NCI-H2029 (cell line): Measurements from ENCODE around the gene ARHGAP4.

Experiments used
- DNase-seq: peaks from one replicate; lab custom pipeline; 2025; lab: John Stamatoyannopoulos, UW

Gene ARHGAP4

GRCh38 chrX:153927672-153927921 is 1.5 kb upstream of the ARHGAP4 start:
- DNase-seq, result no peak

GRCh38 chrX:153926858-153927671 is 1.0 kb upstream of the ARHGAP4 start:
- peak; percentile 55 for DNase-seq

GRCh38 chrX:153926552-153926857 is 441 bp upstream of the ARHGAP4 start:
- no peak for DNase-seq

- no peak for DNase-seq
These were observed 701 bp downstream of the ARHGAP4 start for GRCh38 chrX:153925387-153925738.

- DNase-seq, result no peak
These were observed 1.8 kb downstream of the ARHGAP4 start for GRCh38 chrX:153924149-153924861.

GRCh38 chrX:153922932-153923857 is 2.9 kb downstream of the ARHGAP4 start:
- DNase-seq, result peak; percentile 35

GRCh38 chrX:153921511-153922446 is 4.3 kb downstream of the ARHGAP4 start:
- no peak for DNase-seq

GRCh38 chrX:153921070-153921469 is 5.0 kb downstream of the ARHGAP4 start:
- DNase-seq, result no peak

- no peak for DNase-seq
These were observed 5.5 kb downstream of the ARHGAP4 start for GRCh38 chrX:153920546-153920945.

- DNase-seq, result no peak
These were observed 6.8 kb downstream of the ARHGAP4 start for GRCh38 chrX:153919281-153919680.

GRCh38 chrX:153917869-153918268 is 8.2 kb downstream of the ARHGAP4 start:
- DNase-seq, result no peak

- DNase-seq, result no peak
These were observed 12.4 kb downstream of the ARHGAP4 start for GRCh38 chrX:153913701-153914100.

- DNase-seq, result no peak
These were observed 12.9 kb downstream of the ARHGAP4 start for GRCh38 chrX:153913211-153913610.

- no peak for DNase-seq
These were observed 14.3 kb downstream of the ARHGAP4 start for GRCh38 chrX:153911798-153912197.

GRCh38 chrX:153910446-153910845 is 15.6 kb downstream of the ARHGAP4 start:
- DNase-seq, result no peak

- no peak for DNase-seq
These were observed 16.1 kb downstream of the ARHGAP4 start for GRCh38 chrX:153909980-153910360.

- no peak for DNase-seq
These were observed 16.8 kb downstream of the ARHGAP4 start for GRCh38 chrX:153909024-153909979.

GRCh38 chrX:153908219-153908860 is 17.7 kb downstream of the ARHGAP4 start:
- DNase-seq, result no peak

GRCh38 chrX:153907456-153907855 is 18.6 kb downstream of the ARHGAP4 start:
- DNase-seq, result no peak
